Keratinocyte (primary cell): ENCODE data around the gene CIT. TPM values are rescaled to one million over a fixed set of nuclear protein-coding genes. Genes with fewer than 3 reads are reported as not detected.

Experiments used
- DNase-seq: peaks from one replicate; pipeline ENCODE4 v3.0.0-alpha.2; 2011; ENCODE audit warnings: low read depth, missing footprints, low spot score
- FAIRE-seq: peaks from 2 replicates; lab custom pipeline; 2011; peaks lifted over from hg19 to GRCh38; lab: Jason Lieb, UNC
- H2AFZ ChIP-seq: 2 replicates; pipeline ENCODE4 v1.6.0; 2012; ENCODE audit warnings: low read length, control low read depth, inconsistent platforms; ENCODE audit not compliant: control insufficient read depth
- H3K27ac ChIP-seq: 2 replicates; pipeline ENCODE4 v1.5.1; 2011; ENCODE audit warnings: low read length; ENCODE audit not compliant: control insufficient read depth, insufficient read depth
- H3K27me3 ChIP-seq: 3 replicates; pipeline ENCODE4 v1.6.0; 2011; ENCODE audit warnings: low read length; ENCODE audit not compliant: control insufficient read depth, insufficient read depth; ENCODE audit errors: extremely low read depth
- H3K36me3 ChIP-seq, 2 experiments: 2 replicates in 1 of 2; 3 replicates in 1 of 2; pipeline ENCODE4 v1.5.1; 2011; ENCODE audit warnings: low read length in 2 of 2, mild to moderate bottlenecking in 1 of 2; ENCODE audit not compliant: control insufficient read depth in 2 of 2, insufficient read depth in 2 of 2; ENCODE audit errors: extremely low read depth in 1 of 2
- H3K4me1 ChIP-seq: 3 replicates; pipeline ENCODE4 v1.5.1; 2011; ENCODE audit warnings: low read length; ENCODE audit not compliant: control insufficient read depth, insufficient read depth; ENCODE audit errors: extremely low read depth
- H3K4me2 ChIP-seq: 3 replicates; pipeline ENCODE4 v1.6.0; 2011; ENCODE audit warnings: low read depth, low read length; ENCODE audit not compliant: control insufficient read depth, insufficient read depth; ENCODE audit errors: extremely low read depth
- H3K4me3 ChIP-seq, 3 experiments: fragments of 200-600 bp in 1 of 3; sonication (generic) in 1 of 3; 2 replicates in 2 of 3; 3 replicates in 1 of 3; pipeline ENCODE4 v1.5.1; 2011 to 2016; ENCODE audit warnings: low read length in 3 of 3, mild to moderate bottlenecking in 3 of 3, control low read depth in 2 of 3, inconsistent platforms in 1 of 3, low read depth in 1 of 3, mixed read lengths in 1 of 3, mixed run types in 1 of 3, moderate library complexity in 1 of 3; ENCODE audit not compliant: control insufficient read depth in 2 of 3, insufficient read depth in 2 of 3; ENCODE audit errors: extremely low read depth in 1 of 3
- H3K79me2 ChIP-seq: 2 replicates; pipeline ENCODE4 v1.6.0; 2012; ENCODE audit warnings: low read length; ENCODE audit not compliant: control insufficient read depth, insufficient read depth
- H3K9ac ChIP-seq: 3 replicates; pipeline ENCODE4 v1.6.0; 2011; ENCODE audit warnings: low read length; ENCODE audit not compliant: control insufficient read depth, insufficient read depth; ENCODE audit errors: extremely low read depth
- H3K9me1 ChIP-seq: 3 replicates; pipeline ENCODE4 v1.6.0; 2011; ENCODE audit warnings: low read length; ENCODE audit not compliant: control insufficient read depth, insufficient read depth; ENCODE audit errors: extremely low read depth
- H3K9me3 ChIP-seq: 2 replicates; pipeline ENCODE4 v1.5.1; 2012; ENCODE audit warnings: low read depth, low read length; ENCODE audit not compliant: control insufficient read depth
- H4K20me1 ChIP-seq: 3 replicates; pipeline ENCODE4 v1.6.0; 2011; ENCODE audit warnings: low read length; ENCODE audit not compliant: control insufficient read depth, insufficient read depth; ENCODE audit errors: extremely low read depth
- CTCF ChIP-seq, 3 experiments: IDR thresholded peaks in 1 of 3; conservative IDR thresholded peaks in 1 of 3; optimal IDR thresholded peaks in 1 of 3; 2 replicates in 2 of 3; 3 replicates in 1 of 3; pipeline versions ENCODE3 to v1.5.1; 2011; ENCODE audit warnings: low read length in 3 of 3, mild to moderate bottlenecking in 3 of 3, moderate library complexity in 2 of 3, control low read depth in 1 of 3, inconsistent platforms in 1 of 3; ENCODE audit not compliant: insufficient read depth in 2 of 3; ENCODE audit errors: extremely low read depth in 1 of 3
- EZH2 ChIP-seq: IDR thresholded peaks from one replicate; pipeline ENCODE4 v1.6.1; 2012; ENCODE audit warnings: inconsistent platforms, mild to moderate bottlenecking, low read length, moderate library complexity
- dilution Hi-C: fragments of 300-500 bp; cut with MboI; formaldehyde crosslinking; loops from one replicate; pipeline ENCODE4 v1.7.0; 2020; ENCODE audit warnings: low sequenced_read_pairs; ENCODE audit not compliant: extremely low pct_ligation_motif_present
- polyA plus RNA-seq, 5 experiments: library from polyadenylated mRNA; depleted of rRNA in 3 of 5; stranded (reverse) in 3 of 5; stranded (forward) in 1 of 5; unstranded in 1 of 5; fragments of >200 nt; gene quantifications; 1 replicate in 1 of 5; 2 replicates in 3 of 5; 3 replicates in 1 of 5; pipeline versions ENCODE4 v1.2.1 to v1.2.3, GENCODE V29; 2011 to 2012; ENCODE audit warnings: missing spikeins in 2 of 5, low read depth in 1 of 5, low replicate concordance in 1 of 5

The CIT gene
- polyA plus RNA-seq, 1 donor (not counting 4 experiments of a cell fraction or from before 2014, with no cell fraction given) = 6.2 TPM

- no peaks in the 10 kb centered on the region for H3K36me3 ChIP-seq
- H3K9me1 ChIP-seq = no peaks in the 10 kb centered on the region
- H3K4me2 ChIP-seq = no peak overlapping the region
- no peaks in the 10 kb centered on the region for H3K4me1 ChIP-seq
- no peak for DNase-seq
- H2AFZ ChIP-seq = no peak overlapping the region
- dilution Hi-C loops = no loop called here
- no peaks in the 10 kb centered on the region for H4K20me1 ChIP-seq
- H3K27me3 ChIP-seq = no peaks in the 10 kb centered on the region
- no peak overlapping the region for H3K4me3 ChIP-seq
- no peak overlapping the region for H3K9ac ChIP-seq
- no peaks in the 10 kb centered on the region for H3K9me3 ChIP-seq
- FAIRE-seq = no peak
- TF ChIP-seq EZH2 (no peak), CTCF (optimal IDR thresholded peaks at IDR 0.05 in 1 of 3, IDR thresholded peaks at IDR 0.05 in 1 of 3, conservative IDR thresholded peaks at IDR 0.05 in 1 of 3; ENCODE audit: extremely low read depth in 1 of 3, insufficient read depth in 2 of 3, low read length in 3 of 3) (no peak)
- no peak overlapping the region for H3K27ac ChIP-seq
- H3K79me2 ChIP-seq = no peaks in the 10 kb centered on the region
Measured at GRCh38 chr12:119740830-119741229, 136.3 kb downstream of the CIT start.

GRCh38 chr12:119735079-119735478 is 142.0 kb downstream of the CIT start:
- no peak for FAIRE-seq
- Histone ChIP-seq H3K79me2 (no peaks in the 10 kb centered on the region), H3K9me3 (no peaks in the 10 kb centered on the region), H3K9ac (no peak overlapping the region), H3K27ac (no peak overlapping the region), H3K36me3 (peaks cover 0 to 10% of the 10 kb centered on the region in 2 experiments), H3K9me1 (no peaks in the 10 kb centered on the region), H2AFZ (no peak overlapping the region), H3K4me1 (no peaks in the 10 kb centered on the region), H3K4me3 (no peak overlapping the region), H3K27me3 (no peaks in the 10 kb centered on the region), H4K20me1 (no peaks in the 10 kb centered on the region), H3K4me2 (no peak overlapping the region)
- DNase-seq = no peak
- dilution Hi-C loops = no loop called here
- TF ChIP-seq EZH2 (no peak), CTCF (optimal IDR thresholded peaks at IDR 0.05 in 1 of 3, IDR thresholded peaks at IDR 0.05 in 1 of 3, conservative IDR thresholded peaks at IDR 0.05 in 1 of 3; ENCODE audit: extremely low read depth in 1 of 3, insufficient read depth in 2 of 3, low read length in 3 of 3) (no peak)
